Keratinocyte (primary cell): ENCODE measurements around the gene CTNNA3. TPM values are rescaled to one million over a fixed set of nuclear protein-coding genes. Genes with fewer than 3 reads are reported as not detected.

ENCODE experiments used
- DNase-seq: peaks from one replicate; pipeline ENCODE4 v3.0.0-alpha.2; 2011; ENCODE audit warnings: low read depth, missing footprints, low spot score
- FAIRE-seq: peaks from 2 replicates; lab custom pipeline; 2011; peaks lifted over from hg19 to GRCh38; lab: Jason Lieb, UNC
- H2AFZ ChIP-seq: 2 replicates; pipeline ENCODE4 v1.6.0; 2012; ENCODE audit warnings: low read length, control low read depth, inconsistent platforms; ENCODE audit not compliant: control insufficient read depth
- H3K27ac ChIP-seq: 2 replicates; pipeline ENCODE4 v1.5.1; 2011; ENCODE audit warnings: low read length; ENCODE audit not compliant: control insufficient read depth, insufficient read depth
- H3K27me3 ChIP-seq: 3 replicates; pipeline ENCODE4 v1.6.0; 2011; ENCODE audit warnings: low read length; ENCODE audit not compliant: control insufficient read depth, insufficient read depth; ENCODE audit errors: extremely low read depth
- H3K36me3 ChIP-seq, 2 experiments: 2 replicates in 1 of 2; 3 replicates in 1 of 2; pipeline ENCODE4 v1.5.1; 2011; ENCODE audit warnings: low read length in 2 of 2, mild to moderate bottlenecking in 1 of 2; ENCODE audit not compliant: control insufficient read depth in 2 of 2, insufficient read depth in 2 of 2; ENCODE audit errors: extremely low read depth in 1 of 2
- H3K4me1 ChIP-seq: 3 replicates; pipeline ENCODE4 v1.5.1; 2011; ENCODE audit warnings: low read length; ENCODE audit not compliant: control insufficient read depth, insufficient read depth; ENCODE audit errors: extremely low read depth
- H3K4me2 ChIP-seq: 3 replicates; pipeline ENCODE4 v1.6.0; 2011; ENCODE audit warnings: low read depth, low read length; ENCODE audit not compliant: control insufficient read depth, insufficient read depth; ENCODE audit errors: extremely low read depth
- H3K4me3 ChIP-seq, 3 experiments: fragments of 200-600 bp in 1 of 3; sonication (generic) in 1 of 3; 2 replicates in 2 of 3; 3 replicates in 1 of 3; pipeline ENCODE4 v1.5.1; 2011 to 2016; ENCODE audit warnings: low read length in 3 of 3, mild to moderate bottlenecking in 3 of 3, control low read depth in 2 of 3, inconsistent platforms in 1 of 3, low read depth in 1 of 3, mixed read lengths in 1 of 3, mixed run types in 1 of 3, moderate library complexity in 1 of 3; ENCODE audit not compliant: control insufficient read depth in 2 of 3, insufficient read depth in 2 of 3; ENCODE audit errors: extremely low read depth in 1 of 3
- H3K79me2 ChIP-seq: 2 replicates; pipeline ENCODE4 v1.6.0; 2012; ENCODE audit warnings: low read length; ENCODE audit not compliant: control insufficient read depth, insufficient read depth
- H3K9ac ChIP-seq: 3 replicates; pipeline ENCODE4 v1.6.0; 2011; ENCODE audit warnings: low read length; ENCODE audit not compliant: control insufficient read depth, insufficient read depth; ENCODE audit errors: extremely low read depth
- H3K9me1 ChIP-seq: 3 replicates; pipeline ENCODE4 v1.6.0; 2011; ENCODE audit warnings: low read length; ENCODE audit not compliant: control insufficient read depth, insufficient read depth; ENCODE audit errors: extremely low read depth
- H3K9me3 ChIP-seq: 2 replicates; pipeline ENCODE4 v1.5.1; 2012; ENCODE audit warnings: low read depth, low read length; ENCODE audit not compliant: control insufficient read depth
- H4K20me1 ChIP-seq: 3 replicates; pipeline ENCODE4 v1.6.0; 2011; ENCODE audit warnings: low read length; ENCODE audit not compliant: control insufficient read depth, insufficient read depth; ENCODE audit errors: extremely low read depth
- CTCF ChIP-seq, 3 experiments: IDR thresholded peaks in 1 of 3; conservative IDR thresholded peaks in 1 of 3; optimal IDR thresholded peaks in 1 of 3; 2 replicates in 2 of 3; 3 replicates in 1 of 3; pipeline versions ENCODE3 to v1.5.1; 2011; ENCODE audit warnings: low read length in 3 of 3, mild to moderate bottlenecking in 3 of 3, moderate library complexity in 2 of 3, control low read depth in 1 of 3, inconsistent platforms in 1 of 3; ENCODE audit not compliant: insufficient read depth in 2 of 3; ENCODE audit errors: extremely low read depth in 1 of 3
- EZH2 ChIP-seq: IDR thresholded peaks from one replicate; pipeline ENCODE4 v1.6.1; 2012; ENCODE audit warnings: inconsistent platforms, mild to moderate bottlenecking, low read length, moderate library complexity
- dilution Hi-C: fragments of 300-500 bp; cut with MboI; formaldehyde crosslinking; loops from one replicate; pipeline ENCODE4 v1.7.0; 2020; ENCODE audit warnings: low sequenced_read_pairs; ENCODE audit not compliant: extremely low pct_ligation_motif_present
- polyA plus RNA-seq, 5 experiments: library from polyadenylated mRNA; depleted of rRNA in 3 of 5; stranded (reverse) in 3 of 5; stranded (forward) in 1 of 5; unstranded in 1 of 5; fragments of >200 nt; gene quantifications; 1 replicate in 1 of 5; 2 replicates in 3 of 5; 3 replicates in 1 of 5; pipeline versions ENCODE4 v1.2.1 to v1.2.3, GENCODE V29; 2011 to 2012; ENCODE audit warnings: missing spikeins in 2 of 5, low read depth in 1 of 5, low replicate concordance in 1 of 5

Gene CTNNA3
- polyA plus RNA-seq, 1 donor (not counting 4 experiments of a cell fraction or from before 2014, with no cell fraction given): 0.01 TPM

- Histone ChIP-seq H2AFZ (no peak overlapping the region), H3K9me3 (no peaks in the 10 kb centered on the region), H3K27ac (no peak overlapping the region), H3K4me2 (no peak overlapping the region), H3K9me1 (no peaks in the 10 kb centered on the region), H3K9ac (no peak overlapping the region), H3K79me2 (no peaks in the 10 kb centered on the region), H3K27me3 (no peaks in the 10 kb centered on the region), H3K36me3 (no peaks in the 10 kb centered on the region), H3K4me1 (peaks cover 3% of the 10 kb centered on the region), H3K4me3 (no peak overlapping the region), H4K20me1 (no peaks in the 10 kb centered on the region)
- no peak for TF ChIP-seq CTCF (optimal IDR thresholded peaks at IDR 0.05 in 1 of 3, IDR thresholded peaks at IDR 0.05 in 1 of 3, conservative IDR thresholded peaks at IDR 0.05 in 1 of 3; ENCODE audit: extremely low read depth in 1 of 3, insufficient read depth in 2 of 3, low read length in 3 of 3)
- no peak for TF ChIP-seq EZH2
- DNase-seq: no peak
- no peak for FAIRE-seq
- dilution Hi-C loops: no loop called here
These were observed 982.6 kb downstream of the CTNNA3 start for GRCh38 chr10:66713387-66713786.

DNA sequence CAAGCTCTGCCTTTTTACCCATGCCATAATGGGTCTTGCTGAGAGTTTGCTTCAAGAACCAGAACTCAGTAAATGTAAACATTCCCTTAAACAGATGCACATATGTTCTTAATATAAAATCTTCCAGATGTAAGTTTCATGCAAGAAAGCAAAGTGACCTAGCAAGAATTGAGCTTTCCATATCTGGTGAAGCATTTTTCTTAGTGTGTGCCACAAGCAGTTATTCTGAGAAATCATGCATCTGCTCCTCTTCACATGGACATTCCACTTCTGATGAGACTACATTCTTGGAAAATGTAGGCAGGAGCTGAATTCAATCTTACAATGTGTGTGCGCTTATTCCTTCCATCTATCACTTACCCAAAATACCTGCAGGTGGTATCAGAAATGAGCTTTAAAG, 997.9 kb downstream of the CTNNA3 start:
- Histone ChIP-seq H3K79me2 (no peaks in the 10 kb centered on the region), H3K9ac (no peak overlapping the region), H3K9me1 (no peaks in the 10 kb centered on the region), H3K27ac (no peak overlapping the region), H3K9me3 (no peaks in the 10 kb centered on the region), H3K4me1 (peaks cover 10% of the 10 kb centered on the region), H2AFZ (no peak overlapping the region), H3K36me3 (no peaks in the 10 kb centered on the region), H3K4me3 (no peak overlapping the region), H4K20me1 (no peaks in the 10 kb centered on the region), H3K27me3 (no peaks in the 10 kb centered on the region), H3K4me2 (no peak overlapping the region)
- FAIRE-seq (no peak), DNase-seq (no peak)
- no peak for TF ChIP-seq CTCF (optimal IDR thresholded peaks at IDR 0.05 in 1 of 3, IDR thresholded peaks at IDR 0.05 in 1 of 3, conservative IDR thresholded peaks at IDR 0.05 in 1 of 3; ENCODE audit: extremely low read depth in 1 of 3, insufficient read depth in 2 of 3, low read length in 3 of 3)
- TF ChIP-seq EZH2: no peak
- dilution Hi-C loops: no loop called here
